Measurements from ENCODE around the gene STK36. TPM values are rescaled to one million over a fixed set of nuclear protein-coding genes. Genes with fewer than 3 reads are reported as not detected.

The STK36 gene
- total RNA-seq, 1 donor, result 25.7 TPM

GRCh38 chr2:218691234-218691633 lies 19.3 kb downstream of the STK36 start:
- H3K4me1 ChIP-seq (ENCODE audit: insufficient read depth, low read length), result peaks cover 23% of the 10 kb centered on the region
- no peak overlapping the region for H3K4me3 ChIP-seq (ENCODE audit: insufficient read depth, low read length)
- H3K36me3 ChIP-seq (ENCODE audit: insufficient read depth, low read length), result peaks cover 57% of the 10 kb centered on the region
- peak; percentile 73 for DNase-seq (ENCODE audit: insufficient read length, low spot score, missing footprints)
- H3K27me3 ChIP-seq (ENCODE audit: insufficient read depth, low read length), result no peaks in the 10 kb centered on the region
- H4K20me1 ChIP-seq (ENCODE audit: insufficient read depth, low read length), result no peaks in the 10 kb centered on the region
- H3K9me3 ChIP-seq (ENCODE audit: low read depth, low read length), result no peaks in the 10 kb centered on the region
- H3K79me2 ChIP-seq (ENCODE audit: insufficient read depth, low read length), result no peaks in the 10 kb centered on the region
- no peak for TF ChIP-seq CTCF (IDR thresholded peaks at IDR 0.05; ENCODE audit: extremely low read depth, low read depth, low read length)
- H3K27ac ChIP-seq (ENCODE audit: low read depth, low read length), result peak overlapping the region; percentile 59
- H3K4me2 ChIP-seq (ENCODE audit: insufficient read depth, low read length), result peak overlapping the region; percentile 29
- peak overlapping the region; percentile 30 for H2AFZ ChIP-seq (ENCODE audit: low read length)

GRCh38 chr2:218694405-218695145 lies 22.7 kb downstream of the STK36 start:
- H4K20me1 ChIP-seq (ENCODE audit: insufficient read depth, low read length), result no peaks in the 10 kb centered on the region
- peaks cover 74% of the 10 kb centered on the region for H3K36me3 ChIP-seq (ENCODE audit: insufficient read depth, low read length)
- H3K4me1 ChIP-seq (ENCODE audit: insufficient read depth, low read length), result peaks cover 23% of the 10 kb centered on the region
- no peak for TF ChIP-seq CTCF (IDR thresholded peaks at IDR 0.05; ENCODE audit: extremely low read depth, low read depth, low read length)
- no peak overlapping the region for H3K4me3 ChIP-seq (ENCODE audit: insufficient read depth, low read length)
- no peaks in the 10 kb centered on the region for H3K79me2 ChIP-seq (ENCODE audit: insufficient read depth, low read length)
- no peak for DNase-seq (ENCODE audit: insufficient read length, low spot score, missing footprints)
- H2AFZ ChIP-seq (ENCODE audit: low read length), result no peak overlapping the region
- H3K27ac ChIP-seq (ENCODE audit: low read depth, low read length), result peak overlapping the region; percentile 14
- H3K4me2 ChIP-seq (ENCODE audit: insufficient read depth, low read length), result no peak overlapping the region
- H3K27me3 ChIP-seq (ENCODE audit: insufficient read depth, low read length), result no peaks in the 10 kb centered on the region
- H3K9me3 ChIP-seq (ENCODE audit: low read depth, low read length), result no peaks in the 10 kb centered on the region

GRCh38 chr2:218698885-218699284 lies 27.0 kb downstream of the STK36 start:
- no peak overlapping the region for H3K27ac ChIP-seq (ENCODE audit: low read depth, low read length)
- H3K4me1 ChIP-seq (ENCODE audit: insufficient read depth, low read length), result peaks cover 9% of the 10 kb centered on the region
- H3K4me2 ChIP-seq (ENCODE audit: insufficient read depth, low read length), result no peak overlapping the region
- H3K27me3 ChIP-seq (ENCODE audit: insufficient read depth, low read length), result no peaks in the 10 kb centered on the region
- H3K9me3 ChIP-seq (ENCODE audit: low read depth, low read length), result no peaks in the 10 kb centered on the region
- no peak for DNase-seq (ENCODE audit: insufficient read length, low spot score, missing footprints)
- H4K20me1 ChIP-seq (ENCODE audit: insufficient read depth, low read length), result no peaks in the 10 kb centered on the region
- no peak overlapping the region for H3K4me3 ChIP-seq (ENCODE audit: insufficient read depth, low read length)
- TF ChIP-seq CTCF (IDR thresholded peaks at IDR 0.05; ENCODE audit: extremely low read depth, low read depth, low read length), result no peak
- no peaks in the 10 kb centered on the region for H3K79me2 ChIP-seq (ENCODE audit: insufficient read depth, low read length)
- H3K36me3 ChIP-seq (ENCODE audit: insufficient read depth, low read length), result peaks cover 43% of the 10 kb centered on the region
- H2AFZ ChIP-seq (ENCODE audit: low read length), result no peak overlapping the region

GRCh38 chr2:218701806-218702205 lies 29.9 kb downstream of the STK36 start:
- Histone ChIP-seq H3K4me2 (ENCODE audit: insufficient read depth, low read length) (no peak overlapping the region), H3K27me3 (ENCODE audit: insufficient read depth, low read length) (no peaks in the 10 kb centered on the region), H3K27ac (ENCODE audit: low read depth, low read length) (no peak overlapping the region), H3K4me3 (ENCODE audit: insufficient read depth, low read length) (no peak overlapping the region), H4K20me1 (ENCODE audit: insufficient read depth, low read length) (no peaks in the 10 kb centered on the region), H3K9me3 (ENCODE audit: low read depth, low read length) (no peaks in the 10 kb centered on the region), H2AFZ (ENCODE audit: low read length) (no peak overlapping the region), H3K4me1 (ENCODE audit: insufficient read depth, low read length) (peaks cover 2% of the 10 kb centered on the region), H3K36me3 (ENCODE audit: insufficient read depth, low read length) (peaks cover 27% of the 10 kb centered on the region), H3K79me2 (ENCODE audit: insufficient read depth, low read length) (no peaks in the 10 kb centered on the region)
- no peak for DNase-seq (ENCODE audit: insufficient read length, low spot score, missing footprints)
- no peak for TF ChIP-seq CTCF (IDR thresholded peaks at IDR 0.05; ENCODE audit: extremely low read depth, low read depth, low read length)

Data from osteoblast (primary cell).